ENCODE results near the gene ITGB3.

DNA sequence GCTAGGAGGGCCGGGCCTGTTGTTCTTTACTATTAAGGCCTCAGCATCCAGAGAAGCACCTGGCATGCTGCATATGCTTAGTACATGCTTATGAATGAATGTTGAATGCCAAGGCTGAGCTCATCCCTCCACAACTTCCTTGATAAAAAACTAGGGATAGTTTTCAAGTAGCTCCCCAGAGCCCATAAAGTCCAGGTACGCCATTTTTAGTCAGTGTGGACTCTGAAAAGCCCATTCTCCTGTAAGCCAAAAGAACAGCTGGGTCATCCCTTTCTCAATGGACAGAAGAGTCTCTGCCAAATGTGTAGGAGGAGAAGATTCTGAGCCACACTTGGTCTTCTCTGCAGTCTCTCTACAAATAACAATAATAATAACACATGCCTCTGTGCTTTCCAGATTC is 8.9 kb upstream of the ITGB3 start:
- TF ChIP-seq, protein P1, sequence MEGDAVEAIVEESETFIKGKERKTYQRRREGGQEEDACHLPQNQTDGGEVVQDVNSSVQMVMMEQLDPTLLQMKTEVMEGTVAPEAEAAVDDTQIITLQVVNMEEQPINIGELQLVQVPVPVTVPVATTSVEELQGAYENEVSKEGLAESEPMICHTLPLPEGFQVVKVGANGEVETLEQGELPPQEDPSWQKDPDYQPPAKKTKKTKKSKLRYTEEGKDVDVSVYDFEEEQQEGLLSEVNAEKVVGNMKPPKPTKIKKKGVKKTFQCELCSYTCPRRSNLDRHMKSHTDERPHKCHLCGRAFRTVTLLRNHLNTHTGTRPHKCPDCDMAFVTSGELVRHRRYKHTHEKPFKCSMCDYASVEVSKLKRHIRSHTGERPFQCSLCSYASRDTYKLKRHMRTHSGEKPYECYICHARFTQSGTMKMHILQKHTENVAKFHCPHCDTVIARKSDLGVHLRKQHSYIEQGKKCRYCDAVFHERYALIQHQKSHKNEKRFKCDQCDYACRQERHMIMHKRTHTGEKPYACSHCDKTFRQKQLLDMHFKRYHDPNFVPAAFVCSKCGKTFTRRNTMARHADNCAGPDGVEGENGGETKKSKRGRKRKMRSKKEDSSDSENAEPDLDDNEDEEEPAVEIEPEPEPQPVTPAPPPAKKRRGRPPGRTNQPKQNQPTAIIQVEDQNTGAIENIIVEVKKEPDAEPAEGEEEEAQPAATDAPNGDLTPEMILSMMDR (IDR thresholded peaks at IDR 0.05): no peak
- TF ChIP-seq EP300 (IDR thresholded peaks at IDR 0.05) (no peak), POLR2A (IDR thresholded peaks at IDR 0.05) (no peak)
